22Rv1 (cell line): ENCODE results near the gene GPS2.
A peak's percentile ranks its signal among the peaks of the same experiment; 100 is the strongest.

Experiments
- H3K27ac ChIP-seq: fragments of 450-650 bp; 2 replicates; pipeline ENCODE4 v1.5.1; 2017
- ZFX ChIP-seq: fragments of 450-650 bp; IDR thresholded peaks from 2 replicates; pipeline ENCODE4 v1.6.1; 2017; ENCODE audit warnings: antibody characterized with exemption, borderline replicate concordance
- TF ChIP-seq, protein P1 (sequence below): fragments of 450-650 bp; IDR thresholded peaks from 2 replicates; pipeline ENCODE4 v1.5.1; 2017; ENCODE audit warnings: mild to moderate bottlenecking

Gene GPS2

DNA sequence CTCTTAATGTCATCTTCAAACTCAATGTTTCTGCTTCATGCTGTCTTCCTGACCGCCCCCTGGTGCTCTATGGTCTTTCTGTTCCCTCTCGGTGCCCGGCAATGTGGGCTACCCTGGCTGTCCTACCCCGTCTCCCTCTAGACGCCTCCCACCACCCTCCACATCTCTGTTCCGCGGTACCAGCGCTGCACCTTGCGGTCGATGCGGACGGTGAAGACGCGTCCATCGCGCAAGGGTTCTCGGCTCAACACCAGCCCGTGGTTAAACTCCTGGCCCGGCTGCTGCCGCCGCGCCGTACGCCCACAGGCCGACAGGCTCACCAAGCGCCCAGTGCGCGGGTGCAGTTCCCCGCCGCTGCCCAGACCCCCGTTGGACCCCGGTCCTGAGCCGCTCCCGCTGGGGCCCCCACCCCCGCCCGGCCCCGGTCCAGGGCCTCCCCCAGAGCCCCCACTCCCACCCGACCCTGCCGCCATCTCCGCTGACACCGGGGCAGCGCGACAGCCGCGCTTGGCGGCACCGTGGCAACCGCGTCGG is 13.7 kb upstream of the GPS2 start, which contains the start of gene NEURL4:
NEURL4 (minus strand) TSS at position 496 of the 534 bp plus-strand sequence; CDS start at position 473, 23 bp downstream.
- TF ChIP-seq ZFX: no peak
- TF ChIP-seq, protein P1, sequence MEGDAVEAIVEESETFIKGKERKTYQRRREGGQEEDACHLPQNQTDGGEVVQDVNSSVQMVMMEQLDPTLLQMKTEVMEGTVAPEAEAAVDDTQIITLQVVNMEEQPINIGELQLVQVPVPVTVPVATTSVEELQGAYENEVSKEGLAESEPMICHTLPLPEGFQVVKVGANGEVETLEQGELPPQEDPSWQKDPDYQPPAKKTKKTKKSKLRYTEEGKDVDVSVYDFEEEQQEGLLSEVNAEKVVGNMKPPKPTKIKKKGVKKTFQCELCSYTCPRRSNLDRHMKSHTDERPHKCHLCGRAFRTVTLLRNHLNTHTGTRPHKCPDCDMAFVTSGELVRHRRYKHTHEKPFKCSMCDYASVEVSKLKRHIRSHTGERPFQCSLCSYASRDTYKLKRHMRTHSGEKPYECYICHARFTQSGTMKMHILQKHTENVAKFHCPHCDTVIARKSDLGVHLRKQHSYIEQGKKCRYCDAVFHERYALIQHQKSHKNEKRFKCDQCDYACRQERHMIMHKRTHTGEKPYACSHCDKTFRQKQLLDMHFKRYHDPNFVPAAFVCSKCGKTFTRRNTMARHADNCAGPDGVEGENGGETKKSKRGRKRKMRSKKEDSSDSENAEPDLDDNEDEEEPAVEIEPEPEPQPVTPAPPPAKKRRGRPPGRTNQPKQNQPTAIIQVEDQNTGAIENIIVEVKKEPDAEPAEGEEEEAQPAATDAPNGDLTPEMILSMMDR: no peak
- H3K27ac ChIP-seq: peak within 1 kb of the TSS; percentile 85

DNA sequence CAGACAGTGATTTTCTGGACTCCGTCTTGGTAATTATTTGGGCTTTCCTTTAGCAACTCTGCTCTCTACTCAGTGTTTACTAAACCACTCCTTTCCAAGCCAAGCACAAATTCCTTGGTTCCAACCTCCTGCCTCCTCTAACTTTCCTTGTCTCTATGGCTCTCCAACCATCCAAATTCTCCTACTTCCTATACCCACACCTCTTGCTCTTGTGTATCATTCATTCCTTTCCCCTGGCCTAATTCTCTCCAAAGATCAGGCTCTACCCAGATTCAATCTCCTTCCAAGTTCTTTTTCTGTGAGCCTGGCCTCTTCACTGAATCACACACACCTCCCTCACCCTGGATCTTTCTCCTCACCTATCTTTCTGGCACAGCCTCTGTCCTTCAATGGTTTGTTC is 12.8 kb upstream of the GPS2 start:
- no peak for TF ChIP-seq ZFX
- TF ChIP-seq, protein P1: no peak
- H3K27ac ChIP-seq: peak overlapping the region; percentile 85

DNA sequence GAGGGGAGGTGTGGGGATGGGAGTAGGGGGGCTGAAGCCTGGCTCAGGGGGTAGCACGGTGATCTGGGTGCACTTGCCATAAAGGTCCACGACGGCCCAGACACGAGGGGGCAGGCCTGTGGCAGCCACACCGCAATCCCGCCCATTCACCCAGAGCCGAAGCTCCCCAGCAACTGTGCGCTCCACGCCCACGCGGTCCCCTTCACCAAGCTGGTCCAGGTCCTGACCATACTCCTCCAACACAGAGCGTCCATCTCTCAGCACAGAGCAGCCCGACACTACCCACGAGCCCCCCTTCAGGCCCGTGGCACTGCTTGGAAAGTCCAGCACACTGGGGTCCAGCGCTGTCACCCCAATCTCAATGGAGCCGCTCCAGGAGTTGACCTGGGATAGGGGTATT is 12.3 kb upstream of the GPS2 start:
- TF ChIP-seq, protein P1: no peak
- TF ChIP-seq ZFX: no peak
- H3K27ac ChIP-seq: no peak overlapping the region

DNA sequence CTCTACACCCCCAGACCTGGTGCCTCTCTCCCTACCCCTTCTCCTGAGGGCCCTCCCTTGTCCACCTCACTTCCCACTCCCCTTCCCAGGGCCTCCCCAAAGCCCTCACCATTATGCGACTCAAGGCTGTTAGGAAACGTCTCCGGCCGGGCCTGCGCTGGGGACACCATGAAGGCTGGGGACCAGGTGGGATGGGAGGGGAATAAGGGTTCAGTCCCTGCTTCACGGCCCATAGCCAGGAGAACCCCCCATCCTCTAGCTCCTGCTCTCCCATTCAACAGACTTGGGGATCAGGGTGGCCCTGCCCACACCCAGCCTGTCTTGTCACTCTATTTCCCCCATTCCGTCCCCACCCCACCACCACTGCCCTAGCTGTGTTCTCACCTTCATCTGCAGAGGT is 11.9 kb upstream of the GPS2 start:
- TF ChIP-seq, protein P1: no peak
- TF ChIP-seq ZFX: no peak
- H3K27ac ChIP-seq: no peak overlapping the region

DNA sequence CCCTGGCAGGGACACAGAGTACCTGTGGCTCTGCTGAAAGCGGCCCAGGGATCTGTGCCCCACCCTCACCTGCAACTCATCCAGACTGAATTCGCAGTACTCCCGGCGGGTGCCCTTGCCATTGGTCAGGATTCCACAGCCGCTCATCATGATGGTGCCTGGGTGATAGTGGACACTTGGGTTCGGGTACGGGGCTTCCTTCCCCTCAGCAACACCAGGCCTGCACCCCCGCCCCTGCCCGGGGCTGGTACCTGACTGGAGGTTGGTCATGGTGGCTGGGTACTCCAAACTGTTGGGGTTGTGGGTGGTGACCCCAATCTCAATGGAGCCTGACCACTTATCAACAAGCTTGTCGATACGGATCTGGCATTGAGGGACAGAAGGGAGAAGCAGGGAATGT is 11.0 kb upstream of the GPS2 start:
- no peak overlapping the region for H3K27ac ChIP-seq
- no peak for TF ChIP-seq ZFX
- TF ChIP-seq, protein P1: no peak

GRCh38 chr17:7325031-7325528 is 9.9 kb upstream of the GPS2 start:
- H3K27ac ChIP-seq: no peak overlapping the region
- TF ChIP-seq, protein P1: no peak
- TF ChIP-seq ZFX: no peak

- TF ChIP-seq ZFX: no peak
- TF ChIP-seq, protein P1: peak; percentile 71
- H3K27ac ChIP-seq: no peak overlapping the region
Measured at GRCh38 chr17:7324438-7324779, 9.2 kb upstream of the GPS2 start.
